GM18499 (cell line): Measurements from ENCODE around the gene KRTAP10-5.
"Not testable (repeated sequence)": the region's sequence is repeated elsewhere in the genome, so short reads cannot be mapped to it uniquely, and the experiment has no call there.

Experiments used
- ATAC-seq: cut with Tn5 transposase; IDR thresholded peaks from one replicate; pipeline ENCODE4 v1.9.1; 2021; ENCODE audit warnings: moderate number of reproducible peaks; ENCODE audit not compliant: insufficient read depth, unreplicated experiment

Gene KRTAP10-5

DNA sequence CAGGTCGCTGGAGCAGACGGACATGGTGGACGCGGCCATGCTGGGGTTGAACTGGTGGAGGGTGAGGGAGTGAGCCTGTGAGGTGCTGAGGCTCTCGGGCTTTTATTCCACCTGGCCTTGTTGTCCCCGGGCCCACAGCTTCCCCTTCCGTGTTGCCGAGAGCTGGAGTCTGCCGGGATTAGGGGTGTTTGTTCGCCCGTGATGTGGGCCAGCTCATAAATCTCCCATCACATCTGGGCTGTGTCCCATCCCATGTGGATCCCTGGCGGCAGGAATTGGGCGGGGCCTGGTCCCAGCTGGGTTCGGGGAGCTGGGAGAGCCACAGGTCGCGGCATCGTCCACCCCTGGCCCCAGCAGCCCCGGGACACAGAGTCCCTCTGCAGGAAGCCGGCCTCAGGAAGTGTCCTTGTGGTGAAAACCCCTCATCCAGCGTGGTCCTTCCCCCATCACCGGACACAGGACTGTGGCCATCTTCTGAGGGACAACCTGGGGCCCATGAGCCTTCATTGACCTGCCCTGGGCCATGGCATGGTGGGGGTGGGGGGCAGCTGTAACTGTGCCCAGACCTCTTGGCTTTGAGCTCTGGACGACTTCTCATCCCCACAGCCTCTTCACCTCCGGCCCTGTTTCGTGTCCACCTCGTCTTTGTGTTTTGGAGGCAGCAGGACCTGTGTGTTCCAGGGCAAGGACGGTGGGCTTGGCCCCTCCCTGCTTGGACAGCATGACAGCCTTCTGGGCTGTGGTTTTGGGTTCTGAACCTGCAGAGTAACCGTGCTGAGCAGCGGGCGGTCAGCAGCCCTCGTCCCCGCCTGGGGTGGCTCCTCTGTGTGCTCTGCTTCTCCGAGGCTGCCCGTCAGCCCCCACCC, 12.3 kb upstream of the KRTAP10-5 start, which contains the start of gene KRTAP10-6:
Gene KRTAP10-6, minus strand, starts transcription at position 60 of the 866 bp plus-strand sequence. Its CDS starts 21 bp downstream, at position 39.
- no peak for ATAC-seq

DNA sequence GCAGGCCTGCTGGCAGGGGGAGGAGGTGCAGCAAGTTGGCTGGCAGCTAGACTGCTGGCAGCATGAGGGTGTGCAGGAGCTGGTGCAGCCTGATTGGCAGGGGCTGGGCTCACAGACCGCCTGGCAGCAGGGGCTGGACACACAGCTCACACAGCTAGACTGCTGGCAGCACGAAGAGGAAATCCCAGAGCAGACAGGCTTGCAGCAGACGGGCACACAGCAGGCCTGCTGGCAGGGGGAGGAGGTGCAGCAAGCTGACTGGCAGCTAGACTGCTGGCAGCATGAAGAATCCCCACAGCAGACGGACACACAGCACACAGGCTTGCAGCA, 11.4 kb upstream of the KRTAP10-5 start:
- ATAC-seq = not testable (repeated sequence)

DNA sequence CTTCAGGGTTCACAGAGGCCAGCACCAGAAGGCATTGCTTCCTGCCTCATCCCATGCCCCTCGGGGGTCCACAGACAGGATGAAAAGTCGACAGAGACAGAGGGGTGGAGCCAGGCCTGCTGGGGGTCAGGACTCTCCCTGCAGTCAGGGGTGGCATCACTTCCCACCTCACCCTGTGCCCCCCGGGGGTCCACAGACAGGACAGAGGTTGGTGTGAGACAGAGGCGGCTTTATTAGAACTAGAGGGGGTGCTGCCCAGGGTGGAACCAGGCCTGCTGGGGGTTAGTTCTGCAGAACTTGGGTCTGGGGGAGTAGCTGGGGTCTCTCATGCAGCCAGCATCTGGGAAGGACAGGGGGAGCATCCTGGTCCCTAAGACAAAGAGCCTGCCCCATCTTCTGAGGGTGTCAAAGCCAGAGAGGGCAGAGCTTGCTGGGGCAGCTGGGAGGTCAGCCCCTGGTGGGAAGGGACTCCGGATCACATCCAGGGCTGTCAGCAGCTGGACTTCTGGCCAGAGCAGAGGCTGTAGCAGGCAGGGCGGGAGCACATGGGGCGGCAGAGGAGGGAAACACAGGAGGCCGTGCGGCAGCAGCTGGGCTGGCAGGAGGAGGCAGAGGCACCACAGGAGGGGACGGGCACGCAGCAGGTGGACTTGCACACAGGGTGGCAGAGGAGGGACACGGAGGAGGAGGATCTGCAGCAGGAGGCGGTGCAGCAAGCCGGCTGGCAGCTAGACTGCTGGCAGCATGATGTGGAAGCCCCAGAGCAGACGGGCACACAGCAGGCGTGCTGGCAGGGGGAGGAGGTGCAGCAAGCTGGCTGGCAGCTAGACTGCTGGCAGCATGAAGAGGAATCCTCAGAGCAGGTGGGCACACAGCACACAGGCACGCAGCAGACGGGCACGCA, 10.7 kb upstream of the KRTAP10-5 start:
- not testable (repeated sequence) for ATAC-seq

DNA sequence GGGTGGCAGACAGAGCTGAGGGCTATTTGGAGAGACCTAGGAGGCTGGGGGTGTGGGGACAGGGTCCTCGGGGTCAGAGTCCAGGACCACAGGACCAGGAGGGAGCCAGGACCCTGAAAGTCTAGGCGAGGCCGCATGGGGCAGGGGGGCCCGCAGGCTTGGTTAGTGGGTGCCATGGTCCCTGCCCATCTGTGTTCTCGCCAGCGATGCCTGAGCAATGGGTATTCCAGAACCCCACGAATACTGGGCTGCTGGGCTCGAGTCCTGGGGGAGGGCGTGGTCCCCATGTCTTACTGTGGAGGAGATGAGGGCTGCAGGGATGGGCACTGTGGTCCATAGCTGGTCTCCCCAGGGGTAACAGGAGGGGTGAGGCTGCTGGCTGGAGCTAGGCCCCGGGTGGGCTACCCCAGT, 9.9 kb upstream of the KRTAP10-5 start:
- ATAC-seq = no peak

DNA sequence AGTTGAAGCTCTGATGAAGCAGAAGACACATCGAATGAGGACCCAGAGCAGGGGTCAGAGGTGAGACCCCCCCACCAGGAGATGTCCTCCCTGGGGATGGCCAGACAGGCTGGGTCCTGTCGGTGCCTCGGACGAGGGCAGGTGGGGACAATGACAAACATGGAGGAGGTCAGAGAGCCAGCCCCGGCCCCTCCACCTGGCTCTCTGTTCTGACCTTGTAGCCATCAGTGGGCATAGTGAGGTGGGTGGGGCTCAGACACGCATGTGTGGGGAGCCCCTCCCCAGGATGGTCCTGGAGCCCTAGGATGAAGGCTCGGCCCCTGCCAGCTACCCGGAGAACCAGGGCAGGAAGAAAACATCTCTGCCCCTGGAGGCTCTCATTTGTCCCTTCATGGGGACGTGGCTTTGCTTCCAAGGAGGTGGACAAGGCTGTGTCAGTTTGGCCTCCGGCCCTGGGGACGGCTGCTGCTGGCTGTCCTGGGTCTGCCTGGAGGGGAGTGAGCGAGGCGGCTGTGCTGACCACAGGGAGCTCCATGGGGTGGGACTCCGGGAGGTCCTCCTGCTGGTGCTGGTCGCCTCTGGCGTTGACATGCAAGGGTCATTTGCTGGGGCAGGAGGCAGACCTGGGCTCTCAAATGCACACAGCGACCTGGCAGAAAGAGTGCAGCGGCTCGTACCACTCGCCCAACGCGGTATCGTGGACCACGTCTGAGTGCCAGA, 9.3 kb upstream of the KRTAP10-5 start:
- ATAC-seq = no peak

DNA sequence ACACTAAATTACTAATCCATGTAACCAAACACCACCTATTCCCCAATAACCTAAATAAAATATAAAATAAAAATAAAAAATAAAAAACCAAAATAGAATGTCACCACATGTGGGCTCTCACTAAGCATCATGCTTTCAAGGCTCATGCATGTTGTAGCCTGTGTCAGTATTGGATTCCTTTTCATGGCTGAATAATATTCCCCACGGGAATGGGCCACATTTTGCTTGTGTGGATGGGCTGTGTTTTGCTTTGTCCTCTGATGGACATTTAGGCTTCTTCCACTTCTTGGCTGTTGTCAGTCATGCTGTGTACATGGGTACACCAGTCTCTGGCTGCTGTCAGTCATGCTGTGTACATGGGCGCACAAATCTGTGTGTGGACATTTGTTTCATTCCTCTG, 8.7 kb upstream of the KRTAP10-5 start:
- ATAC-seq = no peak

DNA sequence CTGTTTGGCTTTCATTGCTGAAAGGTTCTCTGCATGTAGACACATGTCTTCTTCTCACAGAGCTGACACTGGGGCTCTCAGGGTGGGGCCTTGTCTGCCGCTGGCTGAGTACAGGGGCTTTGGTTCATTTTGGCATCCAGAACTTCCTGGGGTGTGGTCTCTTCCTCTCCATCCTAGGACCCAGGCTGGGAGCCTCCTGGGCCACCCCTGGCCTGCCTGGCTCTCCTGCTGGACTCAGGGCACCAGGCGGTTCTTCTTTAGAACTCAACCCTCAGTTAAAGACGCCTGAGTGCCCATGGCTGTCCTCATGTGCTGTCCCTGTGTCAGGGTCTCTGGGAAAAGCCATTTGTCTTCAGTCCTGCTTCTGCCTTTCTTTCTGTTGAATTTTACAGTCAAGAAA, 5.5 kb upstream of the KRTAP10-5 start:
- ATAC-seq = no peak

DNA sequence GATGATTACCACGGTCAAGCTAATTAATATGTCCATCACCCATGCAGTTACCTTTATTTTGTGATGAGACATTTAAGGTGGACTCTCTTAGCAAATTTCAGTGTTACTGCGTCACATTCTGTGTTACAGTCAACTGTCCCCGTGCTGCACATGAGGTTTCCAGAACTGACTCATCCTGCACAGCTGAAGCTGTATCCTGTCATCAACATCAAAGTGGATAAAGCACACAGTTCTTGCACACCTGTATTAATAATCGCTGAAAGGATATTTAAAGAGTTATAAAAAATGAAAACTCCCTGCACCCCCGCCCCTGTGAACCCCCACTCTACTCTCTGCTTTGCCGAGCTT, 3.4 kb upstream of the KRTAP10-5 start:
- ATAC-seq = no peak

DNA sequence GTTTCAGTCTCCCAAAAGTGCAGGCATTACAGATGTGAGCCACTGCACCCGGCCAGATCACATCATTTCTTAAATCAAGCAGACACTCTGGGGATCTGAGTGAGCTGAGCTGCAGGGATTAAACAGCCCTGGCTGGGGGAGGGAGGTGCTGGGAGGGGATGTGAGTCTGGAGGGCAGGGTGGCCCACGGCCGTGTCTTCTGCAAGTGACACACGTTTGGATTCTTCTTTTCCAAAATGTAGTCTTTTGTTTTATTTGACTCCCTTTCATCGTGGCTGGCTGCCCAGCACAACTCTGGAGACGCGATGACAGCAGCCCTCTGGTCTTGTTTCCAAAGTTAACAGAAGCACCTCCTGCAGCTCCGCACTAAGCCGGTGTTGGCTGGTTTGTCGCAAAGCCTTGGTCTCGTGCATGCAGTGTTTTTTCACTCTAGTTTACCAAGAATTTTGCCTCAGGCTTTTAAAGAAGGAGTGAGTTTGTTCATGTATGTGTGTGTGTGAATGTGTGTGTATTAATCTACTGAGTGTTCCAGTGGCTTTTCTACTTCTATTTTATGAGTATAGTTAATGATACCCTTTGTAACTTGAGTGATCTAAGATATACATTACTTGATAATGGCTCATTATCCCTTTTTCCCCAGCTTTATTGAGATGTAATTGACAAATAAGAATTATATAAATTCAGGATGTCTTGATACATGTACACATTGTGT, 2.8 kb upstream of the KRTAP10-5 start:
- ATAC-seq = no peak

DNA sequence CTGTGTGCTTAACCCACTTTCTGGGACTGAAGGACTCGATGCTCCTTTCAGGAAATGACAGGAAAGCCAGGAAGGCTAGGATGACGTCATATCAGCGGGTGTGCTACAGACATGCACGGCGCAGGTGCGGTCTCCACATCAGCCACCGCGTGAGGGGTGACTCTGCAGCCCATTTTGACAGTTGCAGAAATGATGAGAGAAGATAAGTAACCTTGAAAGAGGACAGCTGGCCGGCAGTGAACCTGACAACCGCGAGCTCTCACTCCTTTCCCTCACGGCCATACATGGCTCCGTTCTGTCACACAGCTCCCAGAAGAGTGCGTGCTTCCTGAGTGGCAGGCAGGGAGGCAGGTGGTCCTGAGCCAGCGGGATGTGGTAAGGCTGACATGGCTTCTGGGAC, 1.7 kb upstream of the KRTAP10-5 start:
- ATAC-seq = no peak

DNA sequence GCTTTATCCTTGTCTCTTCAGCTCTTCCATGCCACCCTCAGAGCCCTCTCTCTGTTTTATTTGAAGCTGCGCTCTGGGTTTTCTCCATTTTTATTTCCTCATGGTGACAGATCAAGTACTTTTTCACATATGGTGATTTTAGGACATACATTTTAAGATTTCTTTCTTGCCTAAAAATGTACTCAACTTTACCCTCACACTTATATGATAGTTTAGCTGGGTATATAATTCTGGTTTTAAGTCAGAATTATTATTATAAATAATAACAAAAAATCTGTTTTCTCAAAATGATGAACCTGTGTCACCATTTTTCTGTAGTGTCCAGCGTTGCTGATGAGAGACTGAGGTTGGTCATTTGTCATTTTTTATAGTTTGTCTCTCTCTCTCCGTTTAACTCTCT, 754 bp upstream of the KRTAP10-5 start:
- no peak for ATAC-seq

DNA sequence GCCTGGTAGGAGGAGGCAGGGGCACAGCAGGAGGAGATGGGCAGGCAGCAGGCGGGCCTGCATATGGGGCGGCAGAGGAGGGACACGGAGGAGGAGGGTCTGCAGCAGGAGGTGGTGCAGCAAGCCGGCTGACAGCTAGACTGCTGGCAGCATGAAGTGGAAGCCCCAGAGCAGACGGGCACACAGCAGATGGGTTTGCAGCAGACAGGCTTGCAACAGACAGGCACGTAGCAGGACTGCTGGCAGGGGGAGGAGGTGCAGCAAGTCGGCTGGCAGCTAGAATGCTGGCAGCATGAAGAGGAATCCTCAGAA, 615 bp downstream of the KRTAP10-5 start:
- ATAC-seq = no peak

DNA sequence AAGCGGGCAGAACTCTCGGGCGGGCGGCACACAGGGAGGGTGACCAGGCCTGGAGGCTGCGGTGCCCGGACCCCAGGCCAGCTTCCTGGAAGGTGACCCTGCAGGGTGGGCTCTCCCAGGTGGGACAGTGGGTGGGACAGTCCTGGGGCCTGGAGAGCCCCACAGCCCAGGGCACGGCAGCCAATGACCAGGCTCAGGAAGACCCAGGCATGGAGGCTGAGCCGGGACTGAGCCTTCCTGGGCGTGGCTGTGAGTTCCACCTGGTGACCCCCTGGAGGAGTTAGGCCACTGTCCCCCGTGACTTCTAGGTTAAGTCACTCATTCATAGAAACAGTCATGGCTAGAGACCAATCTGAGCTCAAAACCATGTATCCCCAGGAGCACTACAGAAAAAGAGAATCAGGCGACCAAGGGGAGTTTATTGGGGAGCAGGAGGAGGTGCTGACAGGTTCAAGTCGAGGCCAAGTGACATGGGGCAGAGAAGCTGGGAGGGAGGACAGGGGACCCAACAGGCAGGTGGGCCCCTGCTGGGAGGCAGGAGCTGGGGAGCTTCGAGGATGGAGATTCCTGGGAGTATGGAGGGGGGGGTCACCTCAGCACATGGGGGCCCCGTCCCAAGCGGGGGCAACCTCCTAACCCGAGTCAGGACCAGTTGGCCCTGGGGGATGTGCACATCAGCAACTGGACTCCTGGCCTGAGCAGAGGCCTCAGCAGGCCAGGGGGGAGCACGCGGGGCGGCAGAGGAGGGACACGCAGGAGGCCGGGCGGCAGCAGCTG, 1.2 kb downstream of the KRTAP10-5 start:
- ATAC-seq = no peak

DNA sequence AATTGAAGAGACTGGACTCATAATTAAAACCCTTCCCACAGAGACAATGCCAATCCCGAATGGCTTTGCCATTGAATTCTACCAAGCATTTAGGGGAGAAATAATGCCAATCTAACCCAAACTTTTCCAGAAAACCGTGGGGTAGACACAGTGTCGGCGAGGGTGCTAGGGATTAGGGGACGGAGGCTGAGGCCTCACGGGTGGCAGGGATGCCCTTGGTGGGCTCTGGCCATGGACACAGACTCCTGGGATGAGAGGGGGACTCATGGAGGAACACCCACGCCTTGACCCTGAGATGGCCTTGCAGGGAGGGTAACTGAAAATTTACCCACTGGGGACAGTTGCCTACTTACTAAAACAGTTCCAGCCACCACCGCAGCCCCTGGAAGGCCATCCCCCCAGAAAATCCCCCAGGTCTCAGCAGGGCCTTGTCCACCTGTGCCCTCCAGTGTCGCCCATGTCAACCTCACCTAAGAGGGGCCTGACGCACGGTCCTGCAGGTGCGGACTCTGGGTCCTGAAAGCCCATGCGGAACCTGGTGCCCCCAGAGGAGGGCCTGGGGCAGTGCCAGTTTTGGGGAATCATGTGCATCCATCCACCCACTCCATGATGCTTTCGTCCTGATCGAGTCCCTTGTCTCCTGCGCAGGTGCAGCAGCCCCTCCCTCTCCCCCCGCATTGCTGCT, 1.9 kb downstream of the KRTAP10-5 start:
- no peak for ATAC-seq

DNA sequence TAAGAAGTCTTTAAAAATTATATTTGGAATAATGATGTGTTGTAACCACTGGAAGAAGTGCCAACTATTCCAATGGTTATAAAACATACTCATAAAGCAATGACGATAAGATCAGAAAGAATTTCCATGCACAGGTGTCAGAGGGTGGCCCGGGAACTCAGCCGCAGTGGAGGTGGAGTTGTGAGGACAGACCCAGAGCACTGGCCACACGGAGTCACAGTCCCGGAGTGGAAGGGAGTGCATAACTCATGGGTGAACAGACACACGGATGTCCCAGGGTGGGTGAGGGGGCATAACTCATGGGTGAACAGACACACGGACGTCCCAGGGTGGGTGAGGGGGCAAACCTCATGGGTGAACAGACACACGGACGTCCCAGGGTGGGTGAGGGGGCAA, 4.4 kb downstream of the KRTAP10-5 start:
- no peak for ATAC-seq

DNA sequence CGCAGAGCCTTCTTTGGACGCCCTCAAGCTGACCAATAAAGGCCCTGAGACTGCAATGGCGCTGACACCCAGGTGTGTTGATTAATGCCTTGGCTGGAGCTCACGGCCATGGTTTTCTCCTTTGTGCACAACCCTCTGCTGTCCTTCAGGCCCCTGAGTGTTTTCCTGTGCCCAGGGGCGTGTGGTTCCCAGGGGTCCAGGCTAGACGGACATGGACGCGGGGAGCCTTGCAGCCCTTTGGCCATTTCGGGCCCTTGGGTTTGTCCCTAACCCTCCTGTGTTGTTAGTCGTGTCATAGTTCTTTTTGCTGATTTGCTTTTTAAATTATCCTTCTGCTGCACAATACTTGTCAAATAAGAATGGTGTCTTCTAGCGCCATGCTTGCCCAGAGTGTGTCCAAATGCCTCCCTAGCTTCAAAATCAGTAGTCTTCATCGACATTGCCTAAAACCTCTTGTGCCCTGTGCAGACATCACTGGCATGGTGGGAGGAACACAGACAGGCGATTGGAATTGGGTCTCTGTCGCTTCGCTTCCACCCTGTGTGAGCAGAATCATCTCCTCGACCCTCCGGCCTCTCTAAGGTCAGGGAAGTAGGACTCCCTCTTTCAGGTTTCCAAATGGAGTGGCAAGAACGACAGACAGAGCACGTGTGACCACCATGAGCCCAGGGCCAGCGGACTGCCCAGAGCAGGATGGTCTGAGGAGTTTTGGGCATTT, 4.9 kb downstream of the KRTAP10-5 start:
- no peak for ATAC-seq

DNA sequence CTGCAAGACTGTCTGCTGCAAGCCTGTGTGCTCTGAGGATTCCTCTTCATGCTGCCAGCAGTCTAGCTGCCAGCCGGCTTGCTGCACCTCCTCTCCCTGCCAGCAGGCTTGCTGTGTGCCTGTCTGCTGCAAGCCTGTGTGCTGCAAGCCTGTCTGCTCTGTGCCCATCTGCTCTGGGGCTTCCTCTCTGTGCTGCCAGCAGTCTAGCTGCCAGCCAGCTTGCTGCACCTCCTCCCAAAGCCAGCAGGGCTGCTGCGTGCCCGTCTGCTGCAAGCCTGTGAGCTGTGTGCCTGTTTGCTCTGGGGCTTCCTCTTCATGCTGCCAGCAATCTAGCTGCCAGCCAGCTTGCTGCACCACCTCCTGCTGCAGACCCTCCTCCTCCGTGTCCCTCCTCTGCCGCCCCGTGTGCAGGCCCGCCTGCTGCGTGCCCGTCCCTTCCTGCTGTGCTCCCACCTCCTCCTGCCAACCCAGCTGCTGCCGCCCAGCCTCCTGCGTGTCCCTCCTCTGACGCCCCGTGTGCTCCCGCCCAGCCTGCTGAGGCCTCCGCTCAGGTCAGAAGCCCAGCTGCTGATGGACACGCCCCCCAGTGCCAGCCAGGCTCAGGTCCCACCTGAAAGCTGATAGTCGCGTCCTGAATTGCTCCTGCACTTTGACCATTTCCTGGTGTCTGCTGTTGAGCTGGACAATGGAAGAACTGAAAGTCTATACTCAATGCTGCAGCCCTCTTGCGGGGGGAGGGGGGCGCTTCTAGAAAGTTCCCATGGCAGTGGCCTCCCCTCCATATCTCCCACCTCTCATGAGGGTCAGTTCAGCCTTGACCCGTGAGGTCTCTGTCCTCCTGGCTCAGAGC, 5.7 kb downstream of the KRTAP10-5 start:
- ATAC-seq = no peak
